Activated CD8-positive, alpha-beta T cell treated with anti-CD3 and anti-CD28 coated beads for 36 hours (primary cell): ENCODE measurements around the gene LMLN. TPM values are rescaled to one million over a fixed set of nuclear protein-coding genes. Genes with fewer than 3 reads are reported as not detected.
"Not testable (repeated sequence)": the region's sequence is repeated elsewhere in the genome, so short reads cannot be mapped to it uniquely, and the experiment has no call there.

Experiments
- ATAC-seq: fragments of 200-7000 bp; cut with Tn5 transposase; one replicate; pipeline ENCODE4 v1.10.0; 2021; ENCODE audit warnings: mild to moderate bottlenecking, moderate library complexity
- CTCF ChIA-PET: fragments of 350-600 bp; sonication (Branson Sonifier 250); formaldehyde crosslinking; loops from one replicate; lab custom pipeline; 2021; ENCODE audit warnings: antibody characterized with exemption; lab: Charles Lee
- POLR2A ChIA-PET: fragments of 350-600 bp; sonication (Branson Sonifier 250); formaldehyde crosslinking; loops from one replicate; lab custom pipeline; 2021; ENCODE audit warnings: antibody characterized with exemption; lab: Charles Lee
- DNase-seq: peaks from one replicate; pipeline ENCODE4 v3.0.0-alpha.2; 2020
- H3K27ac Mint-ChIP-seq: one replicate; pipeline ENCODE4 v1.8.0; 2021; ENCODE audit warnings: mild to moderate bottlenecking, mixed read lengths
- H3K27me3 Mint-ChIP-seq: one replicate; pipeline ENCODE4 v1.8.0; 2021; ENCODE audit warnings: mixed read lengths
- H3K36me3 Mint-ChIP-seq: one replicate; pipeline ENCODE4 v1.8.0; 2021; ENCODE audit warnings: low read depth, mixed read lengths
- H3K4me1 Mint-ChIP-seq: one replicate; pipeline ENCODE4 v1.8.0; 2021; ENCODE audit warnings: low read depth, mixed read lengths
- H3K4me3 Mint-ChIP-seq: one replicate; pipeline ENCODE4 v1.8.0; 2021; ENCODE audit warnings: mild to moderate bottlenecking, moderate library complexity, mixed read lengths
- H3K9me3 Mint-ChIP-seq: one replicate; pipeline ENCODE4 v1.8.0; 2021; ENCODE audit warnings: mixed read lengths
- intact Hi-C: fragments of 100-400 bp; cut with micrococcal nuclease; formaldehyde crosslinking; loops from one replicate; pipeline ENCODE4 v1.10.0; 2022
- total RNA-seq, 2 experiments: library from RNA; stranded (reverse); gene quantifications; one replicate each; pipeline ENCODE4 v1.2.3, GENCODE V29; 2021
- TF ChIP-seq, protein P1 (sequence below): fragments of 200-600 bp; IDR thresholded peaks from one replicate; pipeline ENCODE4 v1.8.0; 2022; ENCODE audit warnings: antibody characterized with exemption, mild to moderate bottlenecking

Gene LMLN
- total RNA-seq, 2 experiments from 2014 or later: 6.3 to 10.4 TPM

DNA sequence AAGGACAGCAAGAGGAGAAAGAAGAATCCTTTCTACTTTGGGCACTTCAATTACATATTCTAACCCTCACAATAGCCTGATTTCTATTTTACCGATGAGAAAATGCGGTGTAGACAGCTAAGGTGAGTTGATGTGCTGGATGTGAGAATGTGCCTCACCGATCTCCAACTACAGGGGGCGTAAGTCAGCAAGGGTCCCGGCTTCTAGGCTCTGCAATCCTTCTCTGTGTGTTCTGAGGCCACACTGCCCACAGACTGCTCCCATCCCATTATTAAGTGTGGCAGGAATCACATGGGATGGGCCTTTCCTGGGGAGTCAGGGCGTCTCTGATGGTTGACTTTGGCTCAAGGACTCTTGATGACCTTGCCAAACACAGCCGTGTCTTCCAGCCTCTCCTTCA lies 33.6 kb upstream of the LMLN start:
- ChIA-PET POLR2A (no interaction called here), CTCF (interaction anchor here (1.1 to 1.3 kb wide), 5 partner anchors 16 to 154 kb away, joined by 3 to 5 read pairs (median 4); no protein-coding TSS in a partner anchor)
- ATAC-seq (no peak), DNase-seq (peak; percentile 31)
- intact Hi-C loops: no loop called here
- Mint-ChIP-seq H3K27ac (no peak overlapping the region), H3K4me1 (peaks cover 5% of the 10 kb centered on the region), H3K9me3 (peaks cover 4% of the 10 kb centered on the region), H3K4me3 (no peak overlapping the region), H3K36me3 (peaks cover 9% of the 10 kb centered on the region), H3K27me3 (no peaks in the 10 kb centered on the region)
- TF ChIP-seq, protein P1, sequence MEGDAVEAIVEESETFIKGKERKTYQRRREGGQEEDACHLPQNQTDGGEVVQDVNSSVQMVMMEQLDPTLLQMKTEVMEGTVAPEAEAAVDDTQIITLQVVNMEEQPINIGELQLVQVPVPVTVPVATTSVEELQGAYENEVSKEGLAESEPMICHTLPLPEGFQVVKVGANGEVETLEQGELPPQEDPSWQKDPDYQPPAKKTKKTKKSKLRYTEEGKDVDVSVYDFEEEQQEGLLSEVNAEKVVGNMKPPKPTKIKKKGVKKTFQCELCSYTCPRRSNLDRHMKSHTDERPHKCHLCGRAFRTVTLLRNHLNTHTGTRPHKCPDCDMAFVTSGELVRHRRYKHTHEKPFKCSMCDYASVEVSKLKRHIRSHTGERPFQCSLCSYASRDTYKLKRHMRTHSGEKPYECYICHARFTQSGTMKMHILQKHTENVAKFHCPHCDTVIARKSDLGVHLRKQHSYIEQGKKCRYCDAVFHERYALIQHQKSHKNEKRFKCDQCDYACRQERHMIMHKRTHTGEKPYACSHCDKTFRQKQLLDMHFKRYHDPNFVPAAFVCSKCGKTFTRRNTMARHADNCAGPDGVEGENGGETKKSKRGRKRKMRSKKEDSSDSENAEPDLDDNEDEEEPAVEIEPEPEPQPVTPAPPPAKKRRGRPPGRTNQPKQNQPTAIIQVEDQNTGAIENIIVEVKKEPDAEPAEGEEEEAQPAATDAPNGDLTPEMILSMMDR: peak; percentile 38

DNA sequence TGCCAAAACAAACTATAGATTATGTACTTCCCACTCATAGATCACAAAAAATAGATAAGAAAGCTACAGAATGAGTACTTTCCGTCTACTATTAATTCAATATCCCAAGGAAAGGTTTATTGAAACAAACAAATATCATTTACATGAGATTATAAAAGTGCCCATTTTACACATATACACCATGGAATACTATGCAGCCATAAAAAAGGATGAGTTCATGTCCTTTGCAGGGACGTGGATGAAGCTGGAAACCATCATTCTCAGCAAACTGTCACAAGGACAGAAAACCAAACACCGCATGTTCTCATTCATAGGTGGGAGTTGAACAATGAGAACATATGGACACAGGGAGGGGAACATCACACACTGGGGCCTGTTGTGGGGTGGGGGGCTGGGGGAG lies 32.4 kb upstream of the LMLN start:
- ChIA-PET POLR2A (interaction anchor here (0.6 kb wide), 1 partner anchor 928 kb away, joined by 3 read pairs; no protein-coding TSS in a partner anchor), CTCF (interaction anchor here (0.6 kb wide), 1 partner anchor 22 kb away, joined by 3 read pairs; no protein-coding TSS in a partner anchor)
- intact Hi-C loops, H3K36me3 Mint-ChIP-seq, H3K9me3 Mint-ChIP-seq, H3K27me3 Mint-ChIP-seq, H3K4me1 Mint-ChIP-seq, H3K4me3 Mint-ChIP-seq, H3K27ac Mint-ChIP-seq, DNase-seq, ATAC-seq: not testable (repeated sequence)

DNA sequence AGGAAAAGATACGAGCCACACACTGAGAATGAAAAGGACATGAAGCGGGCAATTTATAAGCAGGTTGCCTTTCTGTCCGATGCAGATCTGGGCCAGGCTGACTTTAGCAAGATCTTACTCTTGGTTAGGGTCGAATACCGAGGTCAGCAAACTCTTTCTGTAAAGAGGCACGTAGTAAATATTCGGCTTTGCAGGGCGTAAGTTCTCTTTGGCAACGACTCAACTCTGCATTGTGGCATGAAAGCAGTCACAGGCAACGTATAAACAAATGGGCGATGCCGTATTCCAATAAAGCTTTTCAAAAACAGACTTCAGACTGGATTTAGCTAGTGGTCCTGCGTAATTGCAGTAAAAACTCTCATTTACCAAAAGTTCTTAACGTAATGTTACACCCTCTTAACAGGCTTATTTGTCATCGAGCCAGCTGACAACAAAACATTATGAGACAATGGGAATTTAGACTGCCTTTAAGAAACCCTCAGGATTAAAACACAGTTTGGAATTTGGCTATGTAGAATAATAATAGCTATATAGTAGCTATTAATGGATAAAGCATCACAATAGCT lies 23.1 kb upstream of the LMLN start:
- TF ChIP-seq, protein P1: no peak
- DNase-seq (no peak), ATAC-seq (no peak)
- Mint-ChIP-seq H3K27ac (no peak overlapping the region), H3K27me3 (no peaks in the 10 kb centered on the region), H3K4me3 (no peak overlapping the region), H3K36me3 (no peaks in the 10 kb centered on the region), H3K9me3 (no peaks in the 10 kb centered on the region), H3K4me1 (peaks cover 3% of the 10 kb centered on the region)
- intact Hi-C loops: no loop called here
- POLR2A ChIA-PET: no interaction called here
- CTCF ChIA-PET: interaction anchor here (1.0 kb wide), 1 partner anchor 31 kb away, joined by 5 read pairs; no protein-coding TSS in a partner anchor

DNA sequence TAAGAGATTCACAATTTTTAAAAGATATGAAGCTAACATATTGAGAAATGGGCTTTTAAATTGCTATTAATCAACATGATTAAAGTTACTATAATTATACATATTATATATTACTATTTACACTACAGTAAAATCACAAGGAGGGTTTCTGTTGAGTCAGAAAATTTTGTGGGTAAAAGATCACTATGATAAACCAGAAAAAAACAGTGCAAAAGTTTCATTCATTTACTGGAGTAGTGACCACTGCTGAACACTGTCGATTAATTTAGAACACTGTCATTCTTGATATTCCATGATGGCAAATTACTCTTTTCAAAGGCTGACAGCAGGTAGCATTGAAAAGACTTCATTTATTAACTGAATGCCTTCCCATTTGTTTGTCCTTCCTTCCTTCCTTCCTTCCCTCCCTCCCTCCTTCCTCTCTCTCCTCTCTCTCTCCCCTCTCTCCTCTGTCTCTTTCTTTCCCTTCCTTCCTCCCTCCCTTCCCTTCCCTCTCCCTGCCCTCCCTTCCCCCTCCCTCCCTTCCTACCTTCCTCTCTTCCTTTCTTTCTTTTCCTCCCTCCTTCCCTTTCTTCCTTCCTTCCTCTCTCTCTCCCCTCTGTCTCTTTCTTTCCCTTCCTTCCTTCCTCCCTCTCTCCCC lies 19.2 kb upstream of the LMLN start:
- peaks cover 4% of the 10 kb centered on the region for H3K4me1 Mint-ChIP-seq
- H3K27ac Mint-ChIP-seq: no peak overlapping the region
- H3K9me3 Mint-ChIP-seq: no peaks in the 10 kb centered on the region
- CTCF ChIA-PET: interaction anchor here (2.0 kb wide), 1 partner anchor 35 kb away, joined by 10 read pairs; no protein-coding TSS in a partner anchor
- intact Hi-C loops: loop anchor here (5.0 kb wide), 1 partner anchor 34 kb away; no protein-coding TSS in a partner anchor
- H3K4me3 Mint-ChIP-seq: no peak overlapping the region
- ATAC-seq: no peak
- no peak for DNase-seq
- TF ChIP-seq, protein P1: no peak
- H3K36me3 Mint-ChIP-seq: no peaks in the 10 kb centered on the region
- POLR2A ChIA-PET: no interaction called here
- no peaks in the 10 kb centered on the region for H3K27me3 Mint-ChIP-seq

DNA sequence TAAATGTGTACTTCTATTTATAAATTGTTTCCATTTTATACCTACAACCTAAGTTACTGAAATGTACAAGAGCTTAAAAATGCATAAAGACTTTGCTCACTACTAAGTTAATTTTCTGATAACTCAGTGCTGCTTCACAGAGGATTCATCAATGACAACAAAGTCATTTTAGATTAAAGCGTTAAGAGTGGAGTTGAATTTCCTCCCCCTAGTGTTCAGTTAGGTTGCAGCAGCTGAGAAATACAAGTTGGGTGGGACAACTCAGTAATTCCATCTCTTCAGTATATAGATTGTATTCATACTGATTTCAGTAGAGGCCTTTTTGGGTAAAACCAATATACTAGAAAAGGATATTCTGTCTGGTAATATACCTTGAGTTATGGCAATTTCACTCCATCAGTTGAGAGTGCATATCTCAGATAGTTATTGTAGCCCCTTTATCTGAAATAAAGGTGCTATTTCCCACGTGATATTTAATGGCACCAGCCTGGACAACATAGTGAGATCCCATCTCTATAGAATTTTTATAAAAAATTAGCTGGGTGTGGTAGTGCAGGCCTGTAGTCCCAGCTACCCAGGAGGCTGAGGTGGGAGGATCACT lies 17.0 kb upstream of the LMLN start:
- POLR2A ChIA-PET: interaction anchor here (0.7 to 1.0 kb wide), 4 partner anchors 9 to 36 kb away, joined by 3 to 4 read pairs (median 3); no protein-coding TSS in a partner anchor
- peak; percentile 46 for DNase-seq
- H3K4me1 Mint-ChIP-seq: peaks cover 4% of the 10 kb centered on the region

More for the DNA sequence above, 17.0 kb upstream of the LMLN start:
- TF ChIP-seq, protein P1: peak; percentile 91
- Mint-ChIP-seq H3K27me3 (no peaks in the 10 kb centered on the region), H3K36me3 (no peaks in the 10 kb centered on the region), H3K9me3 (no peaks in the 10 kb centered on the region), H3K27ac (no peak overlapping the region), H3K4me3 (no peak overlapping the region)
- intact Hi-C loops: loop anchor here (5.0 kb wide), 1 partner anchor 36 kb away; no protein-coding TSS in a partner anchor
- CTCF ChIA-PET: interaction anchor here (0.6 to 3.3 kb wide), 16 partner anchors 9 to 344 kb away, joined by 3 to 45 read pairs (median 5); no protein-coding TSS in a partner anchor
- ATAC-seq: peak; percentile 92
